Stimulated activated CD4-positive, alpha-beta T cell treated with anti-CD3 and anti-CD28 coated beads, TNF-alpha, amount 100 ng/mL, for 1 hour (primary cell): ENCODE results near the gene CHAF1B.
"Not testable (repeated sequence)": the region's sequence is repeated elsewhere in the genome, so short reads cannot be mapped to it uniquely, and the experiment has no call there.

Experiments
- DNase-seq, 3 donors: peaks; one replicate each; pipeline ENCODE4 v3.0.0-alpha.2; 2020; ENCODE audit warnings: low read depth in 3 of 3, low spot score in 1 of 3

Gene CHAF1B

DNA sequence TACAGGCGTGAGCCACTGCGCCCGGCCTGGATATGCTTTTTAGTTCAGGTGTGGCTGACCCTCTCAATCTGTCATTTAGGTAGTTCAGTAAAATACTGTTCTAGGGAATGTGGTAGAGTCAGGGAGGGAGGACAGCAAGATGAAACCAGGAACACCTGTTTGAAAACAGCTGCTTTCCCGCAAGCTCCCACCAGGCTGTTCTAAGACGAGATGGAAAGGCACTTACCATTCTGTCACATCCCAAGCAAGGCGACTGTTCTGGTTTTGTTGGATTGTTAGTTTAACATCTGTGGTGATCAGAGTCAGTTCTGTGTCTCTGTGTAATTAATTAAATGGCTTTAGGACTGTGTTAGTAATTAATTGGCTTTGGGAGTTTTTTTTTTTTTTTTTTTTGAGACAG lies 2.9 kb downstream of the CHAF1B start:
- DNase-seq, result no peak

DNA sequence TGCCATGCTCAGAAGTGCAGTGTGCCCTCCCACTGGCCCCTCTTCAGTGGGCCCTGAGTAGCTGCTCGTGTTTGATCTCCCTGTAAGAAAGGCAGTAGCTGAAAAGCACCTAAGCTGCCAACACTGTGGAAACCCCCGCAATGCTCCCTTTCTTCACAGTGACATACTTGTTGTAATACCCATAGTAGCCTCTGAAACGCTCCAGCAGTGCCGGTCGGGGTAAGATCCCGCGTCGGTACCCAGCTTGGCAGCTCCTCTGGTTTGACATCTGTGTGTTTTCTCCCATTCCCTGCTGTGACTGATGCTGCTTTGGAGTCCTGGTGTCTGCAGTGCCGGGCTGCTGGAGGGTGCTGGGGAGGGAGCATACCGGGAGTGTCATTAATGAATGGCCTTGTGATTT lies 3.6 kb downstream of the CHAF1B start:
- DNase-seq, result no peak

DNA sequence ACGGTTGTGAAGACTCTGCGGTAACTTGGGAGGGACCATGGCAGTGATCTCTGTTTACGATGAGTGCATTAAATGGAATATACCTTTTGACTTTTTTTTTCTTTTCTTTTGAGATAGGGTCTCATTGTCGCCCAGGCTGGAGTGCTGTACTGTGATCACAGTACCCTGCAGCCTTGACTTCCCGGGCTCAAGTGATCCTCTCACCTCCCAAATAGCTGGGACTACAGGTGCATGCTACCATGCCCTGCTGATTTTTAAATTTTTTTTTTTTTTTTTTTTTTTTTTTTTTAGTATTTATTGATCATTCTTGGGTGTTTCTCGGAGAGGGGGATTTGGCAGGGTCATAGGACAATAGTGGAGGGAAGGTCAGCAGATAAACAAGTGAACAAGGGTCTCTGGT lies 6.5 kb downstream of the CHAF1B start:
- DNase-seq, result not testable (repeated sequence)

DNA sequence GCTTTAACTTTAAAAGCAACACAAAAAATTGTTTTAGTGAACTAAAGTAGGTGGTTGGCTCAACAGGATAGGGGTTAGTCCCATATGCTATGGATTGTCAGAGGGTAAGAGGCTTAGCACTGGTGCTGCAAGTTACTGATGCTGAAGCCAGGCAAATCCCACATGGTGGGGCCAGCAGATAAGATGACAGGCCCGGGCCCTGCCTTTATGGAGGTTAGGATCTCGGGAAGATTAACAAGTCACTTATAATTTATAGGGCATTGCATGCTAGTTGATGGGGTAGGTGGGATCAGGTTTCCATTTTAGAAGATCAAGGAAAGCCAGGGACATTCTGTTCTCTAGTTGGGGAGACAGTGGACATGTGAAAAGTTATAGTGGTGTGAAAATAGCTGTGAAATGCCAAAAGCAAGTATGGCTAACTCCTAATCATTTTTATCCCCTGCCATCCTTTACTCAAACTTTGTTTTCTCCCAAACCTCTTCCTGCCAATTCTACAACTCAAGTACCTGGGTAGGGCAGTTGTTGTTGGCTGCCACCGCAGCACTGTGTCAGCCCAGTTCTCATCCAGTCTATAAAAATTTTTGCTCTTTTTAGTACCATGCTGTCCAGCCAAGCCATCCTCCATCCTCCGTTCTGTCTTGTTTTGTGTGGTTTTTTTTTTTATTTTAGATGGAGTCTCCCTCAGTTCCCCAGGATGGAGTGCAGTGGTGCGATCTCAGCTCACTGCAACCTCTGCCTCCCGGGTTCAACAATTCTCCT lies 10.3 kb downstream of the CHAF1B start:
- no peak for DNase-seq

DNA sequence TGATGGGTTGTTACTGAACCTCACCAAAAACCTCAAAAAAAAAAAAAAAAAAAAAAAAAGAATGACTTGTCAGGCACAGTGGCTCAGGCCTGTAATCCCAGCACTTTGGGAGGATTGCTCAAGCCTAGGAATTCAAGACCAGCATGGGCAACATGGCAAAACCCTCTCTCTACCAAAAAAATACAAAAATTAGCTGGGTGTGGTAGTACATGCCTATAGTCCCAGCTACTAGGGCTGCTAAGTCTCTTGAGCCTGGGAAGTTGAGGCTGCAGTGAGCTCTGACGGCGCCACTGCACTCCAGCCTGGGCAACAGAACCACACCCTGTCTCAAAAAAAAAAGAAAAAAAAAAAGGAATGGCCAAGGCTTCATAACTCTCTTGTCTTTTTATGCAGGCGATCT lies 11.1 kb downstream of the CHAF1B start:
- DNase-seq, result no peak

DNA sequence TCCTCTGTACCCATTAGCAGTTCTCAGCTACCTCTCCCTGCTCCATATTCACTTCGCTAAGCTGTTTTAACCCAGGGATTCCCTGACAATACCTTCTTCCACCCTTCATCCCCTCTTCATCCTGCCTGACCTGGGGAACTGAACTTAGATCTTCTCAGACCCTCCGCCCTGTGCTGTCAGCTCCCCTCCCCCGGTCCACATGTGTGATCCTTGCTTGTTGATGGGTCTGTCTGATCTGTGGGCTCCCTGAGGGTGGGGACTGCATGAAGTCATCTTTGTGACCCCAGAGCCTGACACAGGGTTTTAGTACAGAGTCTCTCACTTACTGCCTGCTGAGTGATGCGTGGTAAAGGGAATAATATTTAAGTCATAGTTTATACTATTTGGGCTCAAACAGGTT lies 11.8 kb downstream of the CHAF1B start:
- no peak for DNase-seq

DNA sequence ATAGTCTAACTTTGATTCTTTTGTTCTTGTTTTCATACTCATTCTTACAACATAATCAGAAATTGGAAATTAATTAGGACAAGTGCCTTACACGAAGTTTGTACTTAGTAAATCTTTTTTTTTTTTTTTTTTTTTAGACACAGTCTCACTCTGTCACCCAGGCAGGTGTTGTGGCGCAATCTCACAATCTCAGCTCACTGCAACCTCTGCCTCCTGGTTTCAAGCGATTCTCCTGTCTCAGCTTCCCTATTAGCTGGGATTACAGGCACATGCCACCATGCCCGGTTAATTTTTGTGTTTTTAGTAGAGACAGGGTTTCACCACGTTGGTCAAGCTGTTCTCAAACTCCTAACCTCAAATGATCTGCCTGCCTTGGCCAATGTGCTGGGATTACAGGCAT lies 12.4 kb downstream of the CHAF1B start:
- no peak for DNase-seq

DNA sequence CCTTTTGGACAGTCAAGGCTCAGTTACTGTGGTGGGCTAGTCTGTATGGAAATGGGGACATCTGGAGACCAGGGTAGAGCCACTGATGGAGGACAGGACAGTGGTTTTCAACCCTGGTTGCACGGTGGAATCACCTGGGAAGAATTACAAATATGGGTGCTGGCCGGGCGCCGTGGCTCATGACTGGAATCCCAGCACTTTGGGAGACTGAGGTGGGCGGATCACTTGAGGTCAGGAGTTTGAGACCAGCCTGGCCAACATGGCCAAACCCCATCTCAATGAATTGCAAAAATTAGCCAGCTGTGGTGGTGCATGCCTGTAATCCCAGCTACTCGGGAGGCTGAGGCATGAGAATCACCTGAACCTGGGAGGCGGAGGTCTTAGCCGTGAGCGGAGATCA lies 14.5 kb downstream of the CHAF1B start:
- DNase-seq, result not testable (repeated sequence)

DNA sequence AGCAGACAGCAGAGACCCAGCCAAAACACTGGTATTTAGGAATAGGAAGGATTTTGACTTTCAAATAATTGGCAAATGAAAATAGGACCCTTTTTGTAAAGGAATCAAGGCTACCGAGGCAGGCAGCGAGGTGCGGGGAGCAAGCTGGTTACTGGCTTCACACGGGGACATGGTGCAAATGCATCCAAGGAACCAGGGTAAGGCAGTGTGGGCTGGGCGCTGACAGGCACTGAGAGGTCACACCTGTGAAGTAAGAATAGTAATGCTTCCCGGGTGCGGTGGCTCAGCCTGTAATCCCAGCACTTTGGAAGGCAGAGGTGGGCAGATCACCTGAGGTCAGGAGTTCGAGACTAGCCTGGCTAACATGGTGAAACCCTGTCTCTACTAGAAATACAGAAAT lies 15.5 kb downstream of the CHAF1B start:
- DNase-seq, result no peak

DNA sequence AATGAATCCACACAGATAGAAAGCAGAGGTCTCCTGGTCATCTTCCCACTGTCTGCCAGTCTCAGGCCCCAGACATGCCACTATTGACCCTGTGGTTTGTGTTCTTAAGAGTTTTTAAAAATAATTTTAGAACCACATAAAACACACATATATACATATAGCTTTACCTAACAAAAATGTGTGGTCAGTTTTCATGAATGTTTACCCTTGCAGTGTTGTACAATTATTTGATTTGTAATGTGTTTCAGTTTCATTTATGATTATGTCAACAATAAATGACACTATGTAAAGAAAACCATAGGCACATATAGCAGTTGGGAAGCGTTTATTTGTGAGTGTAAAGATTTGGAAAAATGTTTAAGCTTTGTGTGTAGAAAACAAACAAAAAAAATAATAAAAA lies 17.1 kb downstream of the CHAF1B start:
- no peak for DNase-seq

DNA sequence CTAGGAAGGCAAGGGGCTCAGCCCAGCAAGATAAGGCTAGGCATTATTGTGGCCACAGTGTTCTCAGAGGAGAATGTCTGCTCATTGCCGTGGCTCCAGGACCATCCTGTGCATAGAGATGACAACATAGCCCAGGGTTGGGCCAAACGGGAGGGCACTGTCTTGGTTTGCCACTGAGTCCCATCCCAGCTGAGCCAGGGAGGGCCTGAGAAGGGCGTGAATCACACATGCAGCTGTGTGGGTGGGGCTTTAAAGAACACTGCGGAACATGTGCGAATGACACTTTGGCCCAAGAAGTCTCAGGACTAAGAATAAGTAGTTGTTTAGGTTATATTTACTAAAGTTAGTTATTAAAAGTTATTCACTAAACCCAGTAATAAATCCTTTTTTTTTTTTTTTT lies 18.5 kb downstream of the CHAF1B start:
- DNase-seq, result no peak

DNA sequence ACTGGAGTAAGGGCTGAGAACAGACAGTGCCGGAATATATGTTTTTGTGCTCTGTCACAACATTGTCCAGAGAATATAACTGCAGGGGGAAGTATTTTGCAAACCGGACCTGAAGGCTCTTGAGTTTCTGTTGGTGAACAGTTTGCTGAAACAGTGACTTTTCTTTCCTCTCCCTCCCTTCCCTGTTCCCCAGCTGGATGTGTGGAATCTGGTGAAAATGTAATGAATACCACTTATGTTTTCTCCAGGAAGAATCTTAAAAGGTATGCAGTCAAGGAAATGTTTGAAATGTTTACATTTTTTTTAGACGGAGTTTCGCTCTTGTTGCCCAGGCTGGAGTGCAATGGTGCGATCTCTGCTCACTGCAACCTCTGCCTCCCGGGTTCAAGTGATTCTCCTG lies 23.4 kb downstream of the CHAF1B start:
- DNase-seq, result no peak

DNA sequence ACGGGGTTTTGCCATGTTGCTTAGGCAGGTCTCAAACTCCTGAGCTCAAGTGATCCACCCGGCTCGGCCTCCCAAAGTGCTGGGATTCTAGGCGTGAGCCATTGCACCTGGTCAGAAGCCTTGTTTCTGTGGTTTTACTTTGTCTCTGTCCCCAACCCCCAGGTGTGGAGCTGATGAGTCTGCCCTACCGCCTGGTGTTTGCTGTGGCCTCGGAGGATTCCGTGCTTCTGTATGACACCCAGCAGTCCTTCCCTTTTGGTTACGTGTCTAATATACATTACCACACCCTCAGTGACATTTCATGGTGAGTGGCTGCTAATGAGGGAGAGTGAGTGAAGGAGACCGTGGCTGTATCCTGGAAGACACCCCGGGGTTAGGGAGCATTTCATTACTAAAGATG lies 26.1 kb downstream of the CHAF1B start:
- no peak for DNase-seq

DNA sequence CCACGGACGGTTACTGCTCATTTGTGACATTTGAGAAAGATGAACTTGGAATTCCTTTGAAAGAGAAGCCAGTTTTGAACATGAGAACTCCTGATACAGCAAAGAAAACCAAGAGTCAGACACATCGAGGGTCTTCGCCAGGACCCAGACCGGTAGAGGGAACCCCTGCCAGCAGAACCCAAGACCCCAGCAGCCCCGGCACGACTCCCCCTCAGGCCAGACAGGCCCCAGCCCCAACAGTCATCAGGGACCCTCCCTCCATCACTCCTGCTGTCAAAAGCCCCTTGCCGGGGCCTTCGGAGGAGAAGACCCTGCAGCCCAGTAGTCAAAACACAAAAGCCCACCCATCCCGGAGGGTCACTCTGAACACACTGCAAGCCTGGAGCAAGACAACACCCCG lies 27.7 kb downstream of the CHAF1B start:
- DNase-seq, result no peak

DNA sequence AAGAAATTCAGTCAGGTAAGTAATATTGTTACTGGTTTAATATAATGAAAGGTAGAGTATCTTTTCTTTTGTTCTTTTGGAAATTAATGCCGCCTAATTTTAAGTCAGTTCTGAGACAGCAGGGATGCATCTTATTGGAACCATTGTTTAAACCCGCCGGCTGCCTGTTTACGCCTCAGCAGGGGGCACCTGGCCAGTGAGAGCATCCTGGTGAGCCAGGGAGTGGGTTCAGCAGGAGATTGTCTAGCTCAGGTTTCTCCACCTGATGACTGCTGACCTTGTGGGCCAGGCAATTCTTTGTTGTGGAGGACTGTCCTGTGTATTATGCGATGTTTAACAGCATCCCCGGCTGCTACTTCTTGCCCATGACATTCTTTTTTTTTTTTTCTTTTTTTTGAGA lies 30.2 kb downstream of the CHAF1B start:
- DNase-seq, result no peak

DNA sequence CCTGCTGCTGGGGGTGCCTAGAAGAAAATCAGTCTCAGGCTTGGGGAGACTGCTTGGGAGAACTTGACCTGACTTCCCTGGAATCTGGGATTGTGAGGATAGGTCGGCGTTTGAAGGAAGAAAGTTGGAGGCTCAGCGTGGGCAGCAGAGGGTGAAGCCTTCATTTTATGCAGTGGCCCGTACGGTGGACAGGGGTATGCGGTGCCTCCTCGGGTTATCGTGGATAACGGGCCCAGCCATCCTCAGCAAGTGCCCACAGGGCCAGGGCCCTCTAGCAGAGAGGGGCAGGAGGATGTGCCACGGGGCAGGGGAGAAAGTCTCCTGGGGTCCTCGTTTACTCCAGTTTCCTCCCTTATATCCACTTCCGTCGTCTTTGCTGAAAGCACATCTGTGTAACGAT lies 34.0 kb downstream of the CHAF1B start:
- no peak for DNase-seq

DNA sequence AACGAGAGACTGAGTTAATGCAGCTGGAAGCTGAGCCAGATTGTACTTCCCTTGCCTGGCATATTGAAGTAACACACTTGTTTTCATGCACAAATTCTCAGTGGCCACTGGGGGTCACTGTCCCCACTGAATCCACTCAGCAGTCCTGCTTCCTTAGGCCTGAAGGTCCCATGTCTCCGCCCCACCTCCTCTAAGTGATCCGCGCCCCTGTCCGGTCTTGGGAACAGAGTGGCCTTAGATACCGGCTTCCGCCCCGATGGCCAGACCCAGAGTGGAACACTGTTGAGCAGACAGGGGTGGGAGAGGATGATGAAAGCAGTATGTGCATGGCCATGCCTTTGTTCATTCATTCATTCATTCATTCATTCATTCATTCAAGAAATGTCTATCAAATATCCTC lies 34.8 kb downstream of the CHAF1B start:
- peak in 1 of 3 donors; percentile 12 for DNase-seq

DNA sequence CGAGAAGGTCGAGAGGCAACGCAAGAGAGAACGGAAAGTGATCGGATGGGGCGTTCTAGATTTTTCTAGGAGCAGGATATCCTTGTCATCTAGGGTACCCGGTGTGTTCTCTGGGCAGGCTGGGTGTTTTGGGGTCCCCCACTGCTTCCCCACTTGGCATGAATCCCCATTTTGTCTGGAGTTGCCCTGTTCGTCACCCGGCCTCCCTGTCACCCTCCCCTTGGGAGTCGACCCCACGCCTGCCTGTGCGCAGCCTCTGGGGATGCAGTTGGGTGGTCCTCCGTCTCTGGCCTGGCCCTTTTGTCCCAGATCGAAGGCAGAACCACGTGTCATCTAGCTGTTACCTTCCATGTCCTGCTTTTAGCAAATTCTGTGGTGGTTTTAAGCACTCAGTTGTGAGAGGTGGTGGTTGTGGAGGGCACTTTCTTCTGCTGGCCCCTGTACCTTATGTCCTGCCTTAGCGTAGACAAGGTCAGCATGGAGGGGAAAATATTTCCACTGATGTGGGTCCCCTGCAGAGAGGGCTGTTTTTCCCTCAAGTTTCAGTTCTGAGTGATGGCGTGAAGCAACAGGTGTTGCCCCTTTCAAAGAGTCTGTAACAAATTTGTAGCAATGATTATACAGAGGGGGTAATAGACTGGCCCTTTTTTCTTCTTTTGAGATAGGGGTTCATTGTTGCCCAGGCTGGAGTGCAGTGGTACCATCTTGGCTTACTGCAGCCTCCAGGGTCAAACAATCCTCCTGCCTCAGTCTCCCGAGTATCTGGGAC lies 35.6 kb downstream of the CHAF1B start:
- DNase-seq, result no peak

DNA sequence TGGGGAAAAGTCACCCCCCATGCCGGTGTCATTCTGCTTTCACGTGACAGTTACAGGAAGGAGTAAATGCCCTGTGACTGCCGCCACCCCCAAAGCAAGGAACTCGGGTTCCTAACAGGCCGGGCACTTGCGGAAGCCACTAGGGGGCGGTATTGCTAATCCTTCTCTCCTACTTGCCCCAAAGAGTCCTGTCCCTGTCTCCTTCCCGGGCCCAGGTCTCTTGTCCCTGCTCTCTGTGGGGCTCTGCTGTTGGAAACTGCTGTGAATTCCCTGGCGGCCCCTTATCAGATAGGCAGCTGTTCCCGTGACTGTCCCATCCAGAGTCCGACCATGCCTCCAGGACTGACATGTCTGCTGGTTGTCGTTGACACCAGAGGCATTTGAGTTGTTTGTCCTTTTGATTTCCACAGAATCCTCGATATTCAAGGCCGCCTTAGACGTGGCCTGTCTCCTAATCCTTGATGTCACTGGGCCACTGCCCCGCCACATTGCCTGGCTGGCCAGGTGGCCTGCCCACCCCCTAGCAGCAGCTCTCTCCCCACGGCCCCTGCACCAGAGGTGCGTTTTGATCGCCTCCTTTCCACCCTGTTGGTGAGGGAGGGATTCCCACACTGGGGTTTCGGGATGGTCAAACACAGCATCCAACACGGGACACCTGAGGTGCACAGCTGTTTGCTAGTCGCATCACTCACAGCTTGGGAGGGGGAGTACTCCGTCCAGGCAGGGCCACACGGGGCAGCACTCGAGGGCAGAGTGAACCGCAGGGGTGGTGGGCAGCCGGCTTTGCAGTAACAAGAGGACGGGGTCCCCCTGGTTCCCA lies 37.3 kb downstream of the CHAF1B start:
- no peak for DNase-seq

DNA sequence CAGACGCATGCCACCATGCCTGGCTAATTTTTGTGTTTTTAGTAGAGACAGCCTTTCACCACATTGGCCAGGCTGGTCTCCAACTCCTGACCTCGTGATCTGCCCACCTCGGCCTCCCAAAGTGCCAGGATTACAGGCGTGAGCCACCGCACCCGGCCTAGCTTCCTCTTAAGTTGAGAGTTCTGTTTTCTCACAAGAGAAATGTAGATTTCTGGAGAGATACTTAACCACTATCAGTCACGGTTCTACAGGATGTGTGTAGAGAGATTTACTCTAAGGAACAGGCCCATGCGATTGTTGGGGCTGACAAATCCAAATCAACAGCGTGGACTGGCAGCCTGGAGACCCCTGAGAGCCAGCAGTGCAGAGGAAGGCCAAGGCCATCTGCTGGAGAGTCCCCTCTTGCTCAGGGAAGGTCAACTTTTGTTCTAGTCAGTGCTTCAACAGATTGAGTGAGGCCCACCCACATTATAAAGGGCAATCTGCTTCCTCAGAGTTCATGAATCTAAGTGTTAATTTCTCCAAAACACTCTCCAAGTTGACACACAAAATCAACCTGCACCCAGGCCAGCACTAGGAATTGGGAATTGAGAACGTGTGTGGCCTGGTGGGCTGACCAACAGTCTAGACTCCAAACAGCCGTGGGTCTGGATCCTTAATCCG lies 38.7 kb downstream of the CHAF1B start:
- no peak for DNase-seq

DNA sequence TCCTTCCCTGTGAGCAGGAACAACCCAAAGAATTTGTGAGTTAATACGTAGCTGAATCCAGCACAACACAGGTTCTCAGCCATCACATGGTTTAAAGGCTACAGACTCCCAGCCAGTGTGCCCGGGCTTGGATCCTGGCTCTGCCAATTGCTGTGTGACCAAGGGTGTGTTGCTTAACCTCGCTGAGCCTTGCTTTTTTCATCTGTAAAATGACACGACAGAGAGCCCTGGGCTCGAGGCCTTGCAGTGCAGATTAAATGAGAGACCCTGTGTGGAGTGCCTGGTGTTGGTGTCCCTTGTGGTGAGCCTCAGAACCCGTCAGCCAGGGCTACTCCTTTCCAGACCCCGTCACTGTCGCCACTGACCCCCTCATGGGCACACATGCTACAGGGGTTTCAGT lies 39.4 kb downstream of the CHAF1B start:
- no peak for DNase-seq
